Measurements from ENCODE around the gene SLC39A11.
A peak's percentile ranks its signal among the peaks of the same experiment; 100 is the strongest.

Gene SLC39A11

DNA sequence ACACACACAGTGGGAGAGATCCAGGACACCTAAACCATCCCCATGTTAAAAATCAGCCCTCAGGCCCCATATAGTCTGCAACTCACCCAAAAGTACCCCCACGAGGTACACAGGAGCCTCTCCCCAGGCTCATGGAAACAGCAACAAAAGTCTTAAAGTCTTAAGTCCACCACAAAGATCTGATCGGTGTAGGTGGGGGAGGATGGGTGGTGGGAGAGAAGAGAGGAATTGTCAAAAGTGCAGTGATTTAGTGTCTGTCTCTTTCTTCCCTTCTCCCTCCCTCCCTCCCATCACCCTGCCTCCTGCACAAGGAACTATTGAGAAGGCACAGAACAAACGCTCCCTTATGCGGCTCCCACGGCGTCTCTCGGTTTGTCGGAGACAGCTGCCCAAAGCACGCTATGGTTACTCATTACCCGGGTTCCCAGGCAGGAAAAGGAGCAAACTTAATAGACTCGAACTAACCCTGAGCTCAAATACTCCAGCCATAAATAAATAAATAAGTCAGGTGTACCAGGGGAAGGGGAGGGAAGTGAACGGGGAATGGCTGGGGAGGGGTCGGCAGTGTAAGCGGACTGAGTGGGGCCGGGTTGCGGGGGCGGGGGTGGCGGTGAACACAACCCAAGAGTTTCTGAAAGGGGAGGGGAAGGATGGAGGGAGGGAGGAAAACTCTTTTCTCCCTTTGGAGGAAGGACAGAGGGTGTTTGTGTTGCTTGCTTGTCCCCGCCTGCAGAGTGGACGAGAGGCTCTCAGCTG, 477.4 kb downstream of the SLC39A11 start:
- Histone ChIP-seq H3K9ac (ENCODE audit: low read length) (peak overlapping the region; percentile 52), H3K9me3 (ENCODE audit: control insufficient read depth, low read length) (peaks cover under 1% of the 10 kb centered on the region), H3K4me1 (ENCODE audit: control insufficient read depth, insufficient read depth, low read depth, low read length) (peaks cover 30% of the 10 kb centered on the region), H3K27me3 (ENCODE audit: control insufficient read depth in 1 of 2, insufficient read depth in 1 of 2, low read length in 2 of 2) (peaks cover 0 to 38% of the 10 kb centered on the region in 2 experiments), H3K79me1 (replicated peaks; ENCODE audit: low read length, poor library complexity, severe bottlenecking) (no peaks in the 10 kb centered on the region), H3K4ac (ENCODE audit: low read depth in 1 of 2, low read length in 2 of 2) (no peak overlapping the region), H3K18ac (ENCODE audit: low read depth in 1 of 2, low read length in 2 of 2) (no peak overlapping the region), H3K14ac (ENCODE audit: low read length in 2 of 2) (no peak overlapping the region), H3K4me3 (ENCODE audit: insufficient read depth in 1 of 2, low read depth in 1 of 2, low read length in 2 of 2) (peak overlapping the region in 1 of 2 experiments; percentile 23), H2AFZ (ENCODE audit: low read depth, low read length) (no peak overlapping the region), H4K8ac (ENCODE audit: low read length) (no peak overlapping the region), H2BK120ac (ENCODE audit: low read depth, low read length) (no peak overlapping the region), H3K4me2 (ENCODE audit: low read length, poor library complexity, severe bottlenecking) (peak overlapping the region; percentile 49), H4K91ac (ENCODE audit: low read length) (no peak overlapping the region), H2AK5ac (ENCODE audit: low read length, severe bottlenecking) (peak overlapping the region; percentile 63), H3K36me3 (ENCODE audit: control insufficient read depth in 1 of 2, insufficient read depth in 2 of 2, low read depth in 1 of 2, low read length in 2 of 2) (no peaks in the 10 kb centered on the region), H3K23ac (ENCODE audit: low read length in 2 of 2) (no peak overlapping the region), H2BK5ac (ENCODE audit: low read depth, low read length, poor library complexity, severe bottlenecking) (peak overlapping the region; percentile 93), H2BK15ac (ENCODE audit: low read depth, poor library complexity, severe bottlenecking) (no peak overlapping the region), H3K27ac (ENCODE audit: low read length, poor library complexity, severe bottlenecking) (peak overlapping the region; percentile 99), H2BK12ac (ENCODE audit: low read length in 2 of 2) (no peak overlapping the region)
- peak; percentile 54 for DNase-seq
- 46% methylated on average over 16 of the region's 20 CpGs for WGBS

DNA sequence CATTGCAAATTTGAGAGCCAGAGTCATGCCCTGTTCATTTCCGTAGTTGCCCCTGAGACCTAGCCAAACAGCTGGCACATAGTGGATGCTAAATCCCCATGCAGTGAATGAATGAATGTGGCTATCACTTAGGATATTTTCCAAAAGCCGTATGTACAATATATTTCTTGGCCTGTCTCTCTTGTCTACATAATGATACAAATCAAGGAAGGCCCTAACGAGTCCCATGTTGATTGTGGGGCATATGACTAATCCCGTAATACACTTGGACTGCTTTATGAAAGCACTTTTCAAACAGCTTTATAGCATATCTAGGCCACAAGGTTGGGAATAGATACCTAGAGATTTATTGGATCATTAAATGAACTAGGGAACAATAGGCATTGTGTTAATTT, 478.0 kb downstream of the SLC39A11 start:
- peak overlapping the region; percentile 93 for H2BK5ac ChIP-seq (ENCODE audit: low read depth, low read length, poor library complexity, severe bottlenecking)
- no peak overlapping the region for H3K14ac ChIP-seq (ENCODE audit: low read length in 2 of 2)
- H2BK15ac ChIP-seq (ENCODE audit: low read depth, poor library complexity, severe bottlenecking) = no peak overlapping the region
- no peak overlapping the region for H4K8ac ChIP-seq (ENCODE audit: low read length)
- no peak overlapping the region for H3K18ac ChIP-seq (ENCODE audit: low read depth in 1 of 2, low read length in 2 of 2)
- peaks cover 32% of the 10 kb centered on the region for H3K4me1 ChIP-seq (ENCODE audit: control insufficient read depth, insufficient read depth, low read depth, low read length)
- no peak overlapping the region for H3K4ac ChIP-seq (ENCODE audit: low read depth in 1 of 2, low read length in 2 of 2)
- H2AFZ ChIP-seq (ENCODE audit: low read depth, low read length) = no peak overlapping the region
- no peak for DNase-seq
- H3K36me3 ChIP-seq (ENCODE audit: control insufficient read depth in 1 of 2, insufficient read depth in 2 of 2, low read depth in 1 of 2, low read length in 2 of 2) = no peaks in the 10 kb centered on the region
- H3K27ac ChIP-seq (ENCODE audit: low read length, poor library complexity, severe bottlenecking) = peak overlapping the region; percentile 99
- H3K9me3 ChIP-seq (ENCODE audit: control insufficient read depth, low read length) = no peaks in the 10 kb centered on the region
- peaks cover 0 to 32% of the 10 kb centered on the region in 2 experiments for H3K27me3 ChIP-seq (ENCODE audit: control insufficient read depth in 1 of 2, insufficient read depth in 1 of 2, low read length in 2 of 2)
- H3K4me2 ChIP-seq (ENCODE audit: low read length, poor library complexity, severe bottlenecking) = peak overlapping the region; percentile 49
- H3K79me1 ChIP-seq (replicated peaks; ENCODE audit: low read length, poor library complexity, severe bottlenecking) = no peaks in the 10 kb centered on the region
- no peak overlapping the region for H2BK12ac ChIP-seq (ENCODE audit: low read length in 2 of 2)
- peak overlapping the region in 1 of 2 experiments; percentile 23 for H3K4me3 ChIP-seq (ENCODE audit: insufficient read depth in 1 of 2, low read depth in 1 of 2, low read length in 2 of 2)
- no peak overlapping the region for H3K23ac ChIP-seq (ENCODE audit: low read length in 2 of 2)
- 83% methylated on average over 3 of the region's 4 CpGs for whole genome bisulfite sequencing
- H4K91ac ChIP-seq (ENCODE audit: low read length) = no peak overlapping the region
- no peak overlapping the region for H2BK120ac ChIP-seq (ENCODE audit: low read depth, low read length)
- peak overlapping the region; percentile 87 for H2AK5ac ChIP-seq (ENCODE audit: low read length, severe bottlenecking)
- peak overlapping the region; percentile 52 for H3K9ac ChIP-seq (ENCODE audit: low read length)

DNA sequence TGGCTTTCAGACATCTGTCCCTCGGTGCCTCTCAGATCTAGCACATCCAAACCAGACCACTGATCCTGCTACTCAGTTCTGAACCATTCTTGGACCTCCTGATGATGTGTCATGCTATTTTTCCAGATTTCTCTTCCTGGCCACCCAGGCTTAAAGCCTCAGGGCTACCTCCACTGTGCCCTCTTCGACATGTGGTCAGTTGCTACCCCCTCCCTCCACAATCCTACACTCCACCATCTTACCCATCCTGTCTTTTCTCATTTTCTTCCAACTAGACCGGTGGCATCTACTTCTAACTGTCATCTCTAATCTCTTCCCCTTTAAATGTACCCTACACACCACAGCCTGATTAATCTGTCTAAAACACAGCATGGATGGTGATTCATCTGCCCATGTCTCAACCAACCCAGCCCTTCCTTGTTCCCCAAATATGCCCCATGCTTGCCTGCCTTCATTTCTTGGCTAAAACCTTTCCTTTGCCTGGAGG, 478.6 kb downstream of the SLC39A11 start:
- no peak for DNase-seq
- Histone ChIP-seq H2AK5ac (ENCODE audit: low read length, severe bottlenecking) (peak overlapping the region; percentile 87), H3K9me3 (ENCODE audit: control insufficient read depth, low read length) (no peaks in the 10 kb centered on the region), H2BK15ac (ENCODE audit: low read depth, poor library complexity, severe bottlenecking) (no peak overlapping the region), H3K4ac (ENCODE audit: low read depth in 1 of 2, low read length in 2 of 2) (no peak overlapping the region), H3K23ac (ENCODE audit: low read length in 2 of 2) (no peak overlapping the region), H2BK12ac (ENCODE audit: low read length in 2 of 2) (no peak overlapping the region), H2BK120ac (ENCODE audit: low read depth, low read length) (no peak overlapping the region), H3K18ac (ENCODE audit: low read depth in 1 of 2, low read length in 2 of 2) (no peak overlapping the region), H3K4me2 (ENCODE audit: low read length, poor library complexity, severe bottlenecking) (no peak overlapping the region), H4K8ac (ENCODE audit: low read length) (no peak overlapping the region), H3K36me3 (ENCODE audit: control insufficient read depth in 1 of 2, insufficient read depth in 2 of 2, low read depth in 1 of 2, low read length in 2 of 2) (no peaks in the 10 kb centered on the region), H3K14ac (ENCODE audit: low read length in 2 of 2) (no peak overlapping the region), H2AFZ (ENCODE audit: low read depth, low read length) (no peak overlapping the region), H3K4me3 (ENCODE audit: insufficient read depth in 1 of 2, low read depth in 1 of 2, low read length in 2 of 2) (peak overlapping the region in 1 of 2 experiments; percentile 10), H4K91ac (ENCODE audit: low read length) (no peak overlapping the region), H3K27me3 (ENCODE audit: control insufficient read depth in 1 of 2, insufficient read depth in 1 of 2, low read length in 2 of 2) (peaks cover 0 to 32% of the 10 kb centered on the region in 2 experiments), H2BK5ac (ENCODE audit: low read depth, low read length, poor library complexity, severe bottlenecking) (peak overlapping the region; percentile 87), H3K9ac (ENCODE audit: low read length) (peak overlapping the region; percentile 52), H3K79me1 (replicated peaks; ENCODE audit: low read length, poor library complexity, severe bottlenecking) (no peaks in the 10 kb centered on the region), H3K4me1 (ENCODE audit: control insufficient read depth, insufficient read depth, low read depth, low read length) (peaks cover 32% of the 10 kb centered on the region), H3K27ac (ENCODE audit: low read length, poor library complexity, severe bottlenecking) (peak overlapping the region; percentile 99)
- 60% methylated on average over 3 of the region's 3 CpGs for WGBS

- WGBS = 79% methylated on average over 7 of the region's 7 CpGs
- Histone ChIP-seq H2BK5ac (ENCODE audit: low read depth, low read length, poor library complexity, severe bottlenecking) (peak overlapping the region; percentile 87), H3K27ac (ENCODE audit: low read length, poor library complexity, severe bottlenecking) (peak overlapping the region; percentile 99), H3K9me3 (ENCODE audit: control insufficient read depth, low read length) (peaks cover 4% of the 10 kb centered on the region), H2BK15ac (ENCODE audit: low read depth, poor library complexity, severe bottlenecking) (no peak overlapping the region), H2BK120ac (ENCODE audit: low read depth, low read length) (no peak overlapping the region), H4K91ac (ENCODE audit: low read length) (no peak overlapping the region), H2BK12ac (ENCODE audit: low read length in 2 of 2) (no peak overlapping the region), H3K36me3 (ENCODE audit: control insufficient read depth in 1 of 2, insufficient read depth in 2 of 2, low read depth in 1 of 2, low read length in 2 of 2) (no peaks in the 10 kb centered on the region), H2AK5ac (ENCODE audit: low read length, severe bottlenecking) (peak overlapping the region; percentile 87), H3K9ac (ENCODE audit: low read length) (peak overlapping the region; percentile 52), H3K79me1 (replicated peaks; ENCODE audit: low read length, poor library complexity, severe bottlenecking) (no peaks in the 10 kb centered on the region), H4K8ac (ENCODE audit: low read length) (no peak overlapping the region), H2AFZ (ENCODE audit: low read depth, low read length) (no peak overlapping the region), H3K27me3 (ENCODE audit: control insufficient read depth in 1 of 2, insufficient read depth in 1 of 2, low read length in 2 of 2) (peaks cover 0 to 27% of the 10 kb centered on the region in 2 experiments), H3K4ac (ENCODE audit: low read depth in 1 of 2, low read length in 2 of 2) (no peak overlapping the region), H3K23ac (ENCODE audit: low read length in 2 of 2) (no peak overlapping the region), H3K4me2 (ENCODE audit: low read length, poor library complexity, severe bottlenecking) (no peak overlapping the region), H3K14ac (ENCODE audit: low read length in 2 of 2) (no peak overlapping the region), H3K4me1 (ENCODE audit: control insufficient read depth, insufficient read depth, low read depth, low read length) (peaks cover 32% of the 10 kb centered on the region), H3K18ac (ENCODE audit: low read depth in 1 of 2, low read length in 2 of 2) (no peak overlapping the region), H3K4me3 (ENCODE audit: insufficient read depth in 1 of 2, low read depth in 1 of 2, low read length in 2 of 2) (peak overlapping the region in 1 of 2 experiments; percentile 7)
- no peak for DNase-seq
Observed at GRCh38 chr17:72613396-72613795, 479.1 kb downstream of the SLC39A11 start.

All from mesenchymal stem cell (in vitro differentiated cells and primary cell).